ENCODE data around the gene FOXA3. TPM values are rescaled to one million over a fixed set of nuclear protein-coding genes. Genes with fewer than 3 reads are reported as not detected.

FOXA3 gene
- total and polyA plus RNA-seq, 11 donors, result 0.07 TPM; not detected in 10

- no peaks in the 10 kb centered on the region for H3K9me3 ChIP-seq
- H3K4me1 ChIP-seq, result peaks cover 11 to 51% (median 39%) of the 10 kb centered on the region in 12 donors
- intact Hi-C loops (cut with DNase I), result loop anchor here in 3 of 10 donors (5.0 kb wide), 1 partner anchor 64 kb away; the partner anchor contains the start of gene RSPH6A (in 3 of the 3)
- 84 to 93% (median 88%) methylated on average over 10 of the region's 10 CpGs for WGBS, 4 donors
- H3K36me3 ChIP-seq, result peaks cover 0 to 13% (median 5%) of the 10 kb centered on the region in 9 donors
- no peak for DNase-seq
- no peak overlapping the region for H3K27ac ChIP-seq
- H3K4me3 ChIP-seq, result no peak overlapping the region
- no peak for TF ChIP-seq CTCF (IDR thresholded peaks at IDR 0.05)
- TF ChIP-seq POLR2A (IDR thresholded peaks at IDR 0.05), result no peak
- ATAC-seq, result no peak
- peaks cover 0 to 13% (median 0%) of the 10 kb centered on the region in 9 donors for H3K27me3 ChIP-seq
These were observed 17.2 kb downstream of the FOXA3 start for GRCh38 chr19:45881082-45881908.

- WGBS, 4 donors, result 59 to 73% (median 63%) methylated on average over 4 of the region's 4 CpGs
- Histone ChIP-seq H3K4me3 (no peak overlapping the region), H3K27me3 (peaks cover 0 to 7% (median 0%) of the 10 kb centered on the region in 9 donors), H3K27ac (no peak overlapping the region), H3K9me3 (no peaks in the 10 kb centered on the region), H3K36me3 (peaks cover 0 to 13% (median 5%) of the 10 kb centered on the region in 9 donors), H3K4me1 (peaks cover 11 to 48% (median 33%) of the 10 kb centered on the region in 12 donors)
- DNase-seq (no peak), ATAC-seq (no peak)
- intact Hi-C loops (cut with DNase I), result loop anchor here in 3 of 10 donors (5.0 kb wide), 1 partner anchor 65 kb away; the partner anchor contains the start of gene RSPH6A (in 3 of the 3)
- TF ChIP-seq POLR2A (IDR thresholded peaks at IDR 0.05) (no peak), CTCF (IDR thresholded peaks at IDR 0.05) (no peak)
These were observed 17.9 kb downstream of the FOXA3 start for GRCh38 chr19:45881909-45882528.

- intact Hi-C loops (cut with DNase I), result loop anchor here in 5 of 10 donors (1.0 to 5.0 kb wide), 2 partner anchors 19 to 66 kb away; partner anchors contain the start of genes RSPH6A (in 3 of the 5) and FOXA3 (in 2 of the 5)
- no peak for ATAC-seq
- H3K4me3 ChIP-seq, result peak overlapping the region in 6 of 12 donors; percentile 2 to 35 (median 6)
These were observed 18.8 kb downstream of the FOXA3 start for GRCh38 chr19:45882652-45883585.

More at GRCh38 chr19:45882652-45883585, 18.8 kb downstream of the FOXA3 start:
- Histone ChIP-seq H3K36me3 (peaks cover 0 to 13% (median 5%) of the 10 kb centered on the region in 9 donors), H3K27ac (no peak overlapping the region), H3K27me3 (no peaks in the 10 kb centered on the region), H3K9me3 (no peaks in the 10 kb centered on the region), H3K4me1 (peaks cover 11 to 50% (median 33%) of the 10 kb centered on the region in 12 donors)
- 25 to 31% (median 28%) methylated on average over 42 to 47 of the region's 47 CpGs for WGBS, 4 donors
- TF ChIP-seq POLR2A (IDR thresholded peaks at IDR 0.05), result no peak
- TF ChIP-seq CTCF (IDR thresholded peaks at IDR 0.05), result peak; percentile 73 to 95 (median 83)
- DNase-seq, result peak; percentile 72 to 86 (median 77)
